Smooth muscle cell of bladder (primary cell): ENCODE measurements around the gene F3. TPM values are rescaled to one million over a fixed set of nuclear protein-coding genes. Genes with fewer than 3 reads are reported as not detected.

Source experiments
- total RNA-seq: library from RNA; depleted of rRNA; stranded (reverse); fragments of >200 nt; gene quantifications from 2 replicates; pipeline ENCODE4 v1.2.3, GENCODE V29; 2014

The F3 gene
- total RNA-seq = 59.4 and 223 TPM in 2 replicates

GRCh38 chr1:94541246-94542087, at the start of gene F3:
F3 (minus strand) TSS chr1:94541759; CDS start chr1:94541636, 123 bp downstream.

Other genes starting within 250 kb of the F3 start
- 40.8 and 52.3 TPM in 2 replicates for gene ABCD3, start 123.4 kb downstream of the F3 start, total RNA-seq